Heart right ventricle (tissue), 16 donors: Measurements from ENCODE around the gene C19orf67. TPM values are rescaled to one million over a fixed set of nuclear protein-coding genes. Genes with fewer than 3 reads are reported as not detected.

Source experiments
- ATAC-seq, 8 donors: fragments of 200-7000 bp; cut with Tn5 transposase; one replicate each; pipeline ENCODE4 v1.9.1; 2020; ENCODE audit warnings: mild to moderate bottlenecking in 8 of 8, moderate library complexity in 8 of 8, moderate number of reproducible peaks in 1 of 8
- DNase-seq, 2 donors: peaks; one replicate each; pipeline ENCODE4 v3.0.0-alpha.2; 2020
- H3K27ac ChIP-seq, 10 donors: fragments of 200-600 bp; sonication (generic) in 2 of 10; one replicate each; pipeline versions ENCODE4 v1.5.0 to v1.8.0; 2020 to 2022; ENCODE audit warnings: mild to moderate bottlenecking in 3 of 10
- H3K27me3 ChIP-seq, 7 donors: fragments of 200-600 bp; one replicate each; pipeline ENCODE4 v1.8.0; 2021 to 2022; ENCODE audit warnings: mild to moderate bottlenecking in 2 of 7
- H3K36me3 ChIP-seq, 9 donors: fragments of 200-600 bp; sonication (generic) in 1 of 9; one replicate each; pipeline versions ENCODE4 v1.5.0 to v1.8.0; 2020 to 2022; ENCODE audit warnings: mild to moderate bottlenecking in 2 of 9
- H3K4me1 ChIP-seq, 9 donors: fragments of 200-600 bp; sonication (generic) in 1 of 9; one replicate each; pipeline versions ENCODE4 v1.5.0 to v1.8.0; 2020 to 2022; ENCODE audit warnings: mild to moderate bottlenecking in 4 of 9
- H3K4me3 ChIP-seq, 10 donors: fragments of 200-600 bp; sonication (generic) in 2 of 10; one replicate each; pipeline versions ENCODE4 v1.5.0 to v1.8.0; 2020 to 2022; ENCODE audit warnings: mild to moderate bottlenecking in 7 of 10, moderate library complexity in 2 of 10
- H3K9me3 ChIP-seq, 11 donors: fragments of 200-600 bp in 10 of 11; sonication (generic) in 2 of 11; one replicate each; pipeline versions ENCODE4 v1.5.0 to v1.8.0; 2013 to 2022; ENCODE audit warnings: mild to moderate bottlenecking in 2 of 11, control low read depth in 1 of 11, moderate library complexity in 1 of 11
- WGBS, 2 donors: extraction: QIAGEN DNeasy Blood & Tissue Kit; methylation state at CpG; one replicate each; pipeline ENCODE4 v1.1.7; 2013; ENCODE audit warnings: inconsistent platforms in 1 of 2; 5-methylcytosine and 5-hydroxymethylcytosine counted together
- intact Hi-C, 10 donors: fragments of 100-400 bp; cut with DNase I; formaldehyde crosslinking; loops; one replicate each; pipeline versions ENCODE4 v1.11.1 to v1.14.2; 2022
- polyA plus RNA-seq, 2 donors: library from polyadenylated mRNA; stranded (reverse); fragments of 200-250 nt; gene quantifications; one replicate each; pipeline ENCODE4 v1.2.3, GENCODE V29; 2013
- total RNA-seq, 10 donors: library from RNA; stranded (reverse); fragmentation: NEBNext Ultra II Directional in 3 of 10; extraction: Animal tissue kit (Norgen Biotek cat#: 25700) in 3 of 10; gene quantifications; one replicate each; pipeline versions ENCODE4 v1.2.1 to v1.2.4, GENCODE V29; 2021 to 2023
- TF ChIP-seq, protein P1 (sequence below), 9 donors: fragments of 200-600 bp; sonication (generic) in 2 of 9; IDR thresholded peaks; one replicate each; pipeline versions ENCODE4 v1.5.0 to v1.8.0; 2021 to 2022; ENCODE audit warnings: antibody characterized with exemption in 9 of 9, mild to moderate bottlenecking in 5 of 9, moderate library complexity in 1 of 9
- donor health status: Arrhythmogenic right ventricular cardiomyopathy.
- donor health status: ischemic (EF 13 %, LVEDD 7.1; RV severe dilation, severe dysfunction).
- donor health status: healthy with polysubstance abuse.
- donor health status: DM: no; HTN: yes; CAD: no.
- donor health status: DM: no; HTN: no; CAD: no.
- donor health status: ischemic (EF 25% LVEDD 6.9; RV normal size, moderate dysfunction).
- donor health status: ischemic (EF 25% LVEDD 5.7; RV mildly dilated, moderate dysfunction).
- donor health status: healthy.
- donor health status: DM: yes; HTN: yes; CAD: no.
- donor health status: Ischemic cardiomyopathy.
- donor health status: ischemic (EF 35%, LVEDD 5.7; RV mildly dilated, moderate dysfunction).
- donor health status: nonischemic (EF 11% LVEDD 7.7; RV severe dilation, severe dysfunction).
- donor health status: DM: yes; HTN: yes; CAD: no.
- donor health status: PGD.
- donor health status: ischemic (EF 29% LVEDD 5.4; RV normal size, mild dysfunction).
- donor health status: nonischemic (EF 23%, LVEDD 6.1; RV moderate dilation, normal function).

C19orf67 gene
- total and polyA plus RNA-seq, 12 donors: not detected

DNA sequence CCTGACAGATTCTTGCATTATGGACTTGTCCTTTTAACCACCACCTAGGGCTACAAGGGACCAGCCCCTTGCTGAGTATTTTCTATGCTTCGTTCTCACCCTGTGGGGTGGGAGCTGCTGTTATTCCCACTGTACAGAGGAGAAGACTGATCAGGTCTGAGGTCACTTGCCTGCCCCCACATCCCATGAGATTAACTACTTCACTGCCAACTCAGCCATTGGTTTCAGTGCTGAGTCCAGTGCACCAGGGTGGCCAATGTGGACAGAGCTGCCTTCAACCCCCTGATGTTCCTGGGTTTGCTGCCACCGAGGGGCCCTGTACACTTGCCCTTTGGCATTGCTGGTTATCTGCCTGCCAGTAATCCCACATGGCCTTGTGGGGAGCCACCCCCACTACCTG lies 25.1 kb upstream of the C19orf67 start:
- no peak for DNase-seq
- H3K27ac ChIP-seq: peak overlapping the region in 5 of 10 donors; percentile 10 to 97 (median 42)
- 43 to 57% methylated on average over 2 of the region's 2 CpGs for WGBS, 2 donors

DNA sequence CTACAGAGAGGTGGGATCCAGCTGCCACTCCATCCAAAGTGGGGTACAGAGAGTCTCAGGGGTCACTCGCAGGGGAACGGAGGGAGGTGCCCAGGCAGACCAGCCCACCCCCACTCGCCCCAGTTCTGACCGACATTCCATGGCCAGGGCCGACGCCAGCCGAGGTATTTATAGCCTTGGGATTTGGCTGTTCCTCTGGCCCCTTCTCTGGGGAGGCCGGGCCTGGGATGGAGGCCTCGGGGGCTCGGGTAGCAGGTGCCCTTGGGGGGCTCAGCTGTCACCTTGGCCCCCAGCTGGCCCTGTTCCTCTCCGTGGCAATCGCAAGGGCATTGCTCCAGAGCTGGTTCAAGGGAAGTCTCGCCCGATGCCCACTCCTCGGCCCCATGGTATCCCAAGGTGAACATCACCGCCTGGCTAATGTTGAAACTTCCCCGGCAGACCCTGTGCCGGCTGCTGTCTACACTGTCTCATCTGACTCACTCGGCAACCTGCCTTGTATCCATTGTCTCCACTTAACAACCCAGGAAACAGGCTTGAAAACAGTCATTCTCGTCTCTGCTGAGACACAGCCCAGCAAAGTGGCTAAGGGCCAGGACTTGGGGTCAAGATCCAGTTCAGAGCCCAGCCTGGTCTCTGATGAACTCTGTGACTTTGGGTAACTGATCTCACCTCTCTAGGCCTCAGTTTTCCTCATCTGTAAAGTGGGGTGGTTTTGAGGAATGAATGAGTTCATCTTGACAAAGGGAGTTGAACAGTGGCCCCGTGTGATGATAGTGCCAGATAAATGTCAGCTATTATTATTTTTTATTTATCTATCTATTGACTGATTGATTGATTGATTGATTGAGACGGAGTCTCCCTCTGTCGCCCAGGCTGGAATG lies 22.2 kb upstream of the C19orf67 start:
- intact Hi-C loops: no loop called here
- no peaks in the 10 kb centered on the region for H3K9me3 ChIP-seq

More for the DNA sequence above, 25.1 kb upstream of the C19orf67 start:
- H3K4me3 ChIP-seq: no peak overlapping the region
- ATAC-seq: no peak
- H3K36me3 ChIP-seq: peaks cover 0 to 31% (median 11%) of the 10 kb centered on the region in 9 donors
- no peaks in the 10 kb centered on the region for H3K27me3 ChIP-seq
- intact Hi-C loops: no loop called here
- H3K9me3 ChIP-seq: no peaks in the 10 kb centered on the region
- H3K4me1 ChIP-seq: peaks cover 26 to 83% (median 68%) of the 10 kb centered on the region in 9 donors
- TF ChIP-seq, protein P1, sequence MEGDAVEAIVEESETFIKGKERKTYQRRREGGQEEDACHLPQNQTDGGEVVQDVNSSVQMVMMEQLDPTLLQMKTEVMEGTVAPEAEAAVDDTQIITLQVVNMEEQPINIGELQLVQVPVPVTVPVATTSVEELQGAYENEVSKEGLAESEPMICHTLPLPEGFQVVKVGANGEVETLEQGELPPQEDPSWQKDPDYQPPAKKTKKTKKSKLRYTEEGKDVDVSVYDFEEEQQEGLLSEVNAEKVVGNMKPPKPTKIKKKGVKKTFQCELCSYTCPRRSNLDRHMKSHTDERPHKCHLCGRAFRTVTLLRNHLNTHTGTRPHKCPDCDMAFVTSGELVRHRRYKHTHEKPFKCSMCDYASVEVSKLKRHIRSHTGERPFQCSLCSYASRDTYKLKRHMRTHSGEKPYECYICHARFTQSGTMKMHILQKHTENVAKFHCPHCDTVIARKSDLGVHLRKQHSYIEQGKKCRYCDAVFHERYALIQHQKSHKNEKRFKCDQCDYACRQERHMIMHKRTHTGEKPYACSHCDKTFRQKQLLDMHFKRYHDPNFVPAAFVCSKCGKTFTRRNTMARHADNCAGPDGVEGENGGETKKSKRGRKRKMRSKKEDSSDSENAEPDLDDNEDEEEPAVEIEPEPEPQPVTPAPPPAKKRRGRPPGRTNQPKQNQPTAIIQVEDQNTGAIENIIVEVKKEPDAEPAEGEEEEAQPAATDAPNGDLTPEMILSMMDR (IDR thresholded peaks at IDR 0.05): no peak

DNA sequence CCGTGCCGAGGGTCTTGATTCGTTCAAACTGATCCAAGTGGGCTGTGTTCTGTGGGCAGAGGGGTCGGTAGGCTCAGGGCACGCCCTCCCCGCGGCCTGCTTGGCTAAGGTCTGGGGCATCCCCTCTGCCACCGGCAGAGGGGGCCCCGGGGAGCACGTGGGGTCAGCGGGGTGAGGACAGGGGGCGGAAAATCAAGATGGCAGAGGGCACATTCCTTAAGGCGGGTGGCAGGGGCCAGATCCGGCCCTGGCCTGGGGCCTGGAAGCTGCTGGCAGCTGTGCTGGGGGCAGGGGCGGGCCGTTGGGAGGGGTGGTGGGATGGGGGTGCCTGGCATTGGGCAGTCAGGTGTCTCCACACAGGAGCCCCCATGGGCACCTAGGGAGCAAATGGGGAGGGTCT lies 21.3 kb upstream of the C19orf67 start:
- Histone ChIP-seq H3K27ac (peak overlapping the region; percentile 69 to 97 (median 90)), H3K9me3 (no peaks in the 10 kb centered on the region), H3K27me3 (no peaks in the 10 kb centered on the region), H3K36me3 (peaks cover 0 to 69% (median 39%) of the 10 kb centered on the region in 9 donors), H3K4me3 (no peak overlapping the region), H3K4me1 (peaks cover 0 to 61% (median 43%) of the 10 kb centered on the region in 9 donors)
- 58 to 71% methylated on average over 16 of the region's 16 CpGs for WGBS, 2 donors
- intact Hi-C loops: loop anchor here in 1 of 10 donors (1.0 kb wide), 1 partner anchor 20 kb away; no protein-coding TSS in a partner anchor
- ATAC-seq: peak; percentile 54 to 79 (median 68)
- TF ChIP-seq, protein P1 (IDR thresholded peaks at IDR 0.05): peak in 5 of 9 donors; percentile 22 to 41 (median 26)
- DNase-seq: peak in 1 of 2 donors; percentile 53

More for the DNA sequence above, 22.2 kb upstream of the C19orf67 start:
- H3K4me1 ChIP-seq: peaks cover 8 to 63% (median 43%) of the 10 kb centered on the region in 9 donors
- ATAC-seq (peak; percentile 81 to 94 (median 89)), DNase-seq (peak; percentile 74 to 75)
- H3K27ac ChIP-seq: peak overlapping the region; percentile 69 to 97 (median 90)
- 42 to 53% methylated on average over 23 of the region's 23 CpGs for WGBS, 2 donors
- H3K4me3 ChIP-seq: peak overlapping the region in 2 of 10 donors; percentile 13 to 20
- peaks cover 0 to 60% (median 29%) of the 10 kb centered on the region in 9 donors for H3K36me3 ChIP-seq
- TF ChIP-seq, protein P1 (IDR thresholded peaks at IDR 0.05): no peak
- no peaks in the 10 kb centered on the region for H3K27me3 ChIP-seq

DNA sequence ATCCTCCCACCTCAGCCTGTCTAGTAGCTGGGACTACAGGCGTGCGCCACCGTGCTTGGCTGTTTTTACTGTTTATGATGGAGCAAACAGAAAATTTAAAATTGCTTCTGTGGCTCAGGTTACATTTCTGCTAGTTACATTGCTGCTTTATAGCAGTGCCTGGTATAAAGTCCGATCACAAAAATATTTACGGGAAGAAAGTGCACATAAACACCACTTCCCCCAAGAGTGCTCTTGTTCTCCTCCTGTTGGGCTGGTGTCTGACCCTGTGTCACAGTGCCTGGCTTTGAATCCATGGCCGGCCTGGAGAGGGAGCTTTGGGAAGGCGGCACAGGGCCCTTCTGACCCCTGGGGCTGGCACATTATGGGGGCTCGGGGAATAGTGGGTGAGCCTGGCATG lies 20.1 kb upstream of the C19orf67 start:
- Histone ChIP-seq H3K4me3 (no peak overlapping the region), H3K27me3 (no peaks in the 10 kb centered on the region), H3K36me3 (peaks cover 0 to 81% (median 50%) of the 10 kb centered on the region in 9 donors), H3K9me3 (no peaks in the 10 kb centered on the region), H3K27ac (peak overlapping the region in 5 of 10 donors; percentile 80 to 97 (median 91)), H3K4me1 (peaks cover 0 to 53% (median 34%) of the 10 kb centered on the region in 9 donors)
- TF ChIP-seq, protein P1 (IDR thresholded peaks at IDR 0.05): no peak
- ATAC-seq (no peak), DNase-seq (no peak)
- intact Hi-C loops: loop anchor here in 1 of 10 donors (1.0 kb wide), 1 partner anchor 18 kb away; no protein-coding TSS in a partner anchor
- WGBS, 2 donors: 83 to 86% methylated on average over 8 of the region's 8 CpGs
